ENCODE results near the gene FNDC8.
"Not testable (repeated sequence)": the region's sequence is repeated elsewhere in the genome, so short reads cannot be mapped to it uniquely, and the experiment has no call there.

The FNDC8 gene

DNA sequence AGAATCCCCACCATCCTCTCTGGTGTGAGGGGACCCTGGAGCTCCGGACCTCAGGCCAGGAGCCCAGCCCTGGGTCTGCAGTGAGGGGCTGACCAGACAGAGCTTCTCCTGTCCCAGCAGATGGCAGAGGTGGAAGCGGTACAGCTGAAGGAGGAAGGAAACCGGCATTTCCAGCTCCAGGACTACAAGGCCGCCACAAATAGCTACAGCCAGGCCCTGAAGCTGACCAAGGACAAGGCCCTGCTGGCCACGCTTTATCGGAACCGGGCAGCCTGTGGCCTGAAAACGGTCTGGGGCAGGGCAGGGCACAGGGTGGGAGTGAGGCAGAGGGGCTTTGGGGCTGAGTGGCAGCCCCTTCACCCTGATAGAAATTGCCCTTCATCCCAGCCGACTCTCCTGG is 26.7 kb downstream of the FNDC8 start:
- TF ChIP-seq CTCF (IDR thresholded peaks at IDR 0.05; ENCODE audit: low read depth, low read length, missing control alignments) = no peak
- no peaks in the 10 kb centered on the region for H3K27me3 ChIP-seq (replicated peaks)
- in situ Hi-C loops (cut with HindIII; ENCODE audit: low pct_ligation_motif_present, low sequenced_read_pairs) = no loop called here
- no peak for DNase-seq
- no peak overlapping the region for H3K27ac ChIP-seq
- no peak overlapping the region for H3K4me3 ChIP-seq (ENCODE audit: low read depth, low read length)
- no peaks in the 10 kb centered on the region for H3K36me3 ChIP-seq (replicated peaks)

- no peak overlapping the region for H3K27ac ChIP-seq
- no peak for DNase-seq
- H3K4me3 ChIP-seq (ENCODE audit: low read depth, low read length) = no peak overlapping the region
- no peaks in the 10 kb centered on the region for H3K36me3 ChIP-seq (replicated peaks)
- in situ Hi-C loops (cut with HindIII; ENCODE audit: low pct_ligation_motif_present, low sequenced_read_pairs) = no loop called here
- no peak for TF ChIP-seq CTCF (IDR thresholded peaks at IDR 0.05; ENCODE audit: low read depth, low read length, missing control alignments)
- no peaks in the 10 kb centered on the region for H3K27me3 ChIP-seq (replicated peaks)
Measured at GRCh38 chr17:35149941-35150340, 28.5 kb downstream of the FNDC8 start.

DNA sequence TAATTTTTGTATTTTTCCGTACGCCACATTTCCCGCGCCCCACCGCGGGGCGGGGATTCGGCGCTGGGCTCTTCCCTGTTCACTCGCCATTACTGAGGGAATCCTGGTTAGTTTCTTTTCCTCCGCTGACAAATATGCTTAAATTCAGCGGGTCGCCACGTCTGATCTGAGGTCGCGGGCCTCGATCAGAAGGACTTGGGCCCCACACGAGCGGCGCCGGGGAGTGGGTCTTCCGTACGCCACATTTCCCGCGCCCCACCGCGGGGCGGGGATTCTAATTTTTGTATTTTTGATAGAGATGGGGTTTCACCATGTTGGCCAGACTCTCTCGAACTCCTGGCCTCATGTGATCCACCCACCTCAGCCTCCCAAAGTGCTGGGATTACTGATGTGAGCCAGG is 29.7 kb downstream of the FNDC8 start:
- in situ Hi-C loops (cut with HindIII; ENCODE audit: low pct_ligation_motif_present, low sequenced_read_pairs); H3K36me3 ChIP-seq (replicated peaks); H3K4me3 ChIP-seq (ENCODE audit: low read depth, low read length); H3K27me3 ChIP-seq (replicated peaks); H3K27ac ChIP-seq; DNase-seq: not testable (repeated sequence)

DNA sequence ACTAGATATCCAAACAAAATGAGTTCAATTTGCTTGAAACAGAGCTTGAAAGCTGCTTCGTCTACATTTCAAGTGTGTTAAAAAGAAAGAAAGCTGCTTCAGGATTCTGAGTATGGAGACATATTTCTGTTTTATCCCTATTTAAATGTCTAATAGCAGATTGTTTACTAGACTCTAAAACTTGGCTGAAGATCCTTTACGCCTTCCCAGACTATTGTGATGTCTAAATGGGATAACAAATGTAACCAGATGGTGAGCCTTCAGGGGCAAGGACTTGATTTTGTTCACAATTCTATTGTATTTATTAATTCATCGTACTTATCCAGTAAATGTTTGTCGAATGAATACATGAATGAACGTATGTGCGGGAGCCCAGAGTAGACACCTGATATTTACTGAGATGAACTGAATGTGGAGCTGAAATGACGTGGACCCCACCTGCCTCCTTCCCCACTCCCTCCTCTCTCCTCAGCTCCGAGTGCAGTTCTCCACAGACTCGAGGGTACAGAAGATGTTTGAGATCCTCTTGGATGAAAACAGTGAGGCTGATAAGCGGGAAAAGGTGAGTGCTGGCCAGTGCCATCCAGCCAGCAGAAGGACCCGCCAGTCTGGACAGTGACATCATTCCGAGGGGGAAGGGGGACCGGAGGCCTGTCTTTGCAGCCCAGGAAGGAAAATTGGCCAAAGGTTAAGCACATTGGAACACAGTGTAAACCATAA is 31.2 kb downstream of the FNDC8 start:
- Histone ChIP-seq H3K4me3 (ENCODE audit: low read depth, low read length) (no peak overlapping the region), H3K36me3 (replicated peaks) (no peaks in the 10 kb centered on the region), H3K27me3 (replicated peaks) (no peaks in the 10 kb centered on the region), H3K27ac (no peak overlapping the region)
- in situ Hi-C loops (cut with HindIII; ENCODE audit: low pct_ligation_motif_present, low sequenced_read_pairs) = no loop called here
- TF ChIP-seq CTCF (IDR thresholded peaks at IDR 0.05; ENCODE audit: low read depth, low read length, missing control alignments) = no peak
- no peak for DNase-seq

- DNase-seq = no peak
- no peaks in the 10 kb centered on the region for H3K36me3 ChIP-seq (replicated peaks)
- no peak overlapping the region for H3K4me3 ChIP-seq (ENCODE audit: low read depth, low read length)
- H3K27ac ChIP-seq = no peak overlapping the region
- in situ Hi-C loops (cut with HindIII; ENCODE audit: low pct_ligation_motif_present, low sequenced_read_pairs) = no loop called here
- no peaks in the 10 kb centered on the region for H3K27me3 ChIP-seq (replicated peaks)
- no peak for TF ChIP-seq CTCF (IDR thresholded peaks at IDR 0.05; ENCODE audit: low read depth, low read length, missing control alignments)
Measured at GRCh38 chr17:35154196-35155165, 33.1 kb downstream of the FNDC8 start.

- no peaks in the 10 kb centered on the region for H3K27me3 ChIP-seq (replicated peaks)
- no peak overlapping the region for H3K27ac ChIP-seq
- no peaks in the 10 kb centered on the region for H3K36me3 ChIP-seq (replicated peaks)
- H3K4me3 ChIP-seq (ENCODE audit: low read depth, low read length) = no peak overlapping the region
- in situ Hi-C loops (cut with HindIII; ENCODE audit: low pct_ligation_motif_present, low sequenced_read_pairs) = no loop called here
- no peak for DNase-seq
- TF ChIP-seq CTCF (IDR thresholded peaks at IDR 0.05; ENCODE audit: low read depth, low read length, missing control alignments) = no peak
Measured at GRCh38 chr17:35155246-35155645, 33.8 kb downstream of the FNDC8 start.

Data from brain microvascular endothelial cell (primary cell).